GM21447 (cell line): ENCODE measurements around the gene SELENOW.

ENCODE experiments used
- ATAC-seq: cut with Tn5 transposase; IDR thresholded peaks from one replicate; pipeline ENCODE4 v1.9.1; 2021; ENCODE audit not compliant: unreplicated experiment

The SELENOW gene

GRCh38 chr19:47819858-47820257 is 41.4 kb downstream of the SELENOW start:
- no peak for ATAC-seq

- no peak for ATAC-seq
Observed at GRCh38 chr19:47820410-47820809, 41.9 kb downstream of the SELENOW start.

GRCh38 chr19:47821460-47822020 is 43.0 kb downstream of the SELENOW start, which contains the start of gene CRX:
Gene CRX (plus strand): TSS chr19:47821937. CDS start chr19:47834444, 12,507 bp downstream.
- ATAC-seq = no peak

GRCh38 chr19:47824396-47824795 is 45.9 kb downstream of the SELENOW start:
- no peak for ATAC-seq

GRCh38 chr19:47826800-47827199 is 48.3 kb downstream of the SELENOW start:
- no peak for ATAC-seq

- no peak for ATAC-seq
Observed at GRCh38 chr19:47832723-47833122, 54.2 kb downstream of the SELENOW start.
